Activated naive CD8-positive, alpha-beta T cell treated with anti-CD3 and anti-CD28 coated beads, Interleukin-2, amount 50 U/mL, for 16 hours (primary cell): ENCODE results near the gene CLCNKA.
"Not testable (repeated sequence)": the region's sequence is repeated elsewhere in the genome, so short reads cannot be mapped to it uniquely, and the experiment has no call there.

Experiments
- DNase-seq: peaks from one replicate; pipeline ENCODE4 v3.0.0-alpha.2; 2020; ENCODE audit warnings: low read depth, low spot score

Gene CLCNKA

DNA sequence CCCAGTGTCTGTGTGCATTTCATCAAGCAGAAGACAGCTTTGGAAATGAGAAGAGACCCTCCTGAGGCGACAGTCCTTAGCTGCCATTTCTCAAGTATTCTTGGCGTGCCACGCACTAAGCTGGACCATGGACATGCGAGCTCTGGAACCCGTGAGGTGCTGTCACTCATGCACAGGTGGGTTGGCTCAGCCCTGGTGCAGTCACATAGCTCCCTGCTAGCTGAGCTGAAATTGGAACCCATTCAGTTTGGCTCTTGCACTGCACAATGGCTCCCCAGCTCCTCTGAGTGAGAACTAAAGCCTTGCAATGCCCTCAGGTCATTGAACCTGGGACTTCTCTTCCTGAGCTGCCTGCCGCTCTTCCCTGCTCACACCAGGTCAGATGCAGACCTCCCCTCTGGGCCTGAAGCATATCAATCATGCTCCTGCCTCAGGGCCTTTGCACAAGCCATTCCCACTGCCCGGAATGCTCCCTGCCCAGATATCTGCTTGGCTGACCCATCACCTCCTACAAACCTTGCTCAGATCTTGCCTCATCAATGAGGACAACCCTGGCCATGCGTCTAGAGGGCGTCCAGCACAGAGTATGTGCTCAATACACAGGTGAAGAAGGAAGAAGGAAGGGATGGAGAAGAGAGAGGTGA, 24.1 kb upstream of the CLCNKA start:
- no peak for DNase-seq

DNA sequence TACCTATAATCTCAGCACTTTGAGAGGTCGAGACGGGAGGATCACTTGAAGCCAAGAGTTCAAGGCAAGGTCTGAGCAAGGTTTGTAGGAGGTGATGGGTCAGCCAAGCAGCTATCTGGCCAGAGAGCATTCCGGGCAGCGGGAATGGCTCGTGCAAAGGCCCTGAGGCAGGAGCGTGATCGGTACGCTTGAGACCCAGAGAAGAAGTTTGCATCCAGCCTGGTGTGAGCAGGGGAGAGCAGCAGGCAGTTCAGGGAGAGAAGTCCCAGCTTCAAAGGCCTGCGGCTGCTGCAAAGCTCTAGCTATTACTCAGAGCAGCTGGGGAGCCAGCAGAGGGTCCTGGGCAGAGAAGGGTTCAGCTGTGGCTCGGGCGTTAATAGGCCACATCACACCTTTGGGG, 22.9 kb upstream of the CLCNKA start:
- no peak for DNase-seq

DNA sequence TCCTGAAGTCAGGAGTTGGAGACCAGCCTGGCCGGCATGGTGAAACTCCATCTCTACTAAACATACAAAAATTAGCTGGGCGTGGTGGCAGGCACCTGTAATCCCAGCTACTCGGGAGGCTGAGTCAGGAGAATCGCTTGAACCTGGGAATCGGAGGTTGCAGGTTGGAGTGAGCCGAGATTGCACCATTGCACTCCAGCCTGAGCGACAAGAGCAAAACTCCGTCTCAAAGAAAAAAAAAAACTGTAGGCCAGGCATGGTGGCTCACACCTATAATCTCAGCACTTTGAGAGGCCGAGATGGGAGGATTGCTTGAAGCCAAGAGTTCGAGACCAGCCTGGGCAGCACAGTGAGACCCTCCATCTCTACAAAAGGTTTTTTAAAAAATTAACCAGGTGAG, 20.6 kb upstream of the CLCNKA start:
- not testable (repeated sequence) for DNase-seq

DNA sequence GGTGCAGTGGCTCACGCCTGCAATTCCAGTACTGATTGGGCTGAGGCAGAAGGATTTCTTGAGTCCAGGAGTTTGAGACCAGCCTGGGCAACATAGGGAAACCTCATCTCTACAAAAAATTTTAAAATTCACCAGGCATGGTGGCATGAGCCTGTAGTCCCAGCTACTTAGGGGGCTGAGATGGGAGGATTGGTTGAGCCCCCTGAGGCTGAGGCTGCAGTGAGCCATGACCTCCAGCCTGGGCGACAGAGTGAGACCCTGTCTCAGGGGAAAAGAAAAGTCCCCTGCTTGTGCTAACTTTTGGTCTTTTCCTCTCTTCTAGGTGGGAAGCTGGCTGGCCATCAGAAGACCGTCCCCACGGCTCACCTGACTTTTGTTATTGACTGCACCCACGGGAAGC, 16.2 kb upstream of the CLCNKA start:
- DNase-seq = no peak

DNA sequence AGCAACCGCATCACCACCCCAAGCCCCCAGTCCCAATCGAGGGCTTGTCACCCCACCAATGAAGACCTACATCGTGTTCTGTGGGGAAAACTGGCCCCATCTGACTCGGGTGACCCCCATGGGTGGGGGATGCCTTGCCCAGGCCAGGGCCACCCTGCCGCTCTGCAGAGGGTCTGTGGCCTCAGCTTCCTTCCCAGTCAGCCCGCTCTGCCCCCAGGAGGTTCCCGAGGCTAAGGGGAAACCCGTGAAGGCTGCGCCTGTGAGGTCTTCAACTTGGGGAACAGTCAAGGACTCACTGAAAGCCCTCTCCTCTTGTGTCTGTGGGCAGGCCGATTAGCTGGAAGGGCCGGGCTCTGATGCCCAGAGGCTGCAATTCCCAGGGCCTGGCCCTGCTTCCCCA, 15.8 kb upstream of the CLCNKA start:
- DNase-seq = no peak

DNA sequence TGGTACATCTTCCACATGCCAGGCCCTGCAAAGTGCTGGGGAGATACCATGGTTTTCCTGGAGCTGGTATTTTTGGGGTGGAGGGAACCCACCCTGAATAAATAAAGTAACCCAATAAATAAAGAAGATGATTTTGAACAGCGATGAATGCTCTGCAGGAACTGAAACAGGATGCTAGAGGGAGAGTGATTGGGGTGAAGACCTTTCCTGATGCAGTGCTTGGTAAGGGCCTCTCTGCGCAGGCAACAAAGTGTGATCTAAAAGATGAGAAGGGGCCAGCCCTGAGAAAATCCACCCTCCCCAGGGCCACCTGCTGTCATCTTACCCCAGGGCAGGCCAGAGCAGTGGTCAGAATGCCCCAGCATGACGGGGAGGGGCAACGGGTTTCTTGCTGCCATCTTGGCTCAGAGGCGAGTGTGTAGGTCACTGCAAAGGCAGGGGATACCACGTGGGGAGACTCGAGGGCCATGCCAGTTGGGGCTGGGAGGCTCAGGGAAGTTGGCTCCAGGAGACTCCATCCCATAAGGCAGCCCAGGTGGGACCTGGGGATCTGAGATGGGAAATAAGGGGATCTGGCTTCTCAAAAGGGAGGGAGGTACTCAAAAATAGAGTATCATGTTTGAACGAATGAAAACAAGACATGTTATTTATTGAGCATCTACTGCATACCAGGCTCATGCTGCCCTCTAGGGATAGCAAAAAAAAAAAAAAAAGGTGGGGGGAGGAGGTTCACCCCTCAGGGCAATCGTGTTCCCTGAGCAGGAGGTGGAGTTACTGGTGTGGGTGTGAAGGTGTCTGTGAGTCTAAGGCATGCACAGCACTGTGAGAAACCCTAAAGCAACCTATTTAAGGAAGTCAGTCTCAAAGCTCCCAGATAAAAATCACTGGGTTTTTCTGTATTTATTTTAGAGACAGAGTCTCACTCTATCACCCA, 15.0 kb upstream of the CLCNKA start:
- DNase-seq = no peak

DNA sequence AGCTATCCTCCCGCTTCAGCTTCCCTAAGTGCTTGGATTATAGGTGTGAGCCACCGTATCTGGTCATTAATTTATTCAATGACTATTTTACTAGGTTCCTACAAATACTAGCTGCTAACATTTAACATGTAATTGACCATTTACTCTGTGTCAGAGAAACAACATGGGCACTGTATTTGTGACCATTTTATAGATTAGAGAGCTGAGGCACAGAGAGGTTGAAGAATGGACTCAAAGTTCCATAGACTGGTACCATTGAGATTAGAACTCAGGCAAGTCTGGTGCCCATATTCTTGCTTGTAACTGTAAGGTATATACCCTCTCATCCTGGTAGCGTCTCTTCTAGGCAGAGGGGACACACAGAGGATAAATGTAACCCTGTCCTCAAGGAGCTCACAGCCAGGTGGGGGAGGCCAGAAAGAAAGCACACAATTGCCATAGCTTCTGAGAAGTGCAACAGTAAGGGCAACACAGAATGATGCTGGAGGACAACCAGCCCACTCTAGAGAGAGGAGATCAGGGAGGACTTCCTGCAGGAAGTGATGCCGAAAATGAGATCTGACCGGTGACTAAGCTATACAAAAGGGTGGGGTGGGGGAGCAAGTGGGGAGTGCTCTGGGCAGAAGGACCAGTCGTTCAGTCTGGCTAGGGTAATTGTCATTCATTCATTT, 14.0 kb upstream of the CLCNKA start:
- no peak for DNase-seq

DNA sequence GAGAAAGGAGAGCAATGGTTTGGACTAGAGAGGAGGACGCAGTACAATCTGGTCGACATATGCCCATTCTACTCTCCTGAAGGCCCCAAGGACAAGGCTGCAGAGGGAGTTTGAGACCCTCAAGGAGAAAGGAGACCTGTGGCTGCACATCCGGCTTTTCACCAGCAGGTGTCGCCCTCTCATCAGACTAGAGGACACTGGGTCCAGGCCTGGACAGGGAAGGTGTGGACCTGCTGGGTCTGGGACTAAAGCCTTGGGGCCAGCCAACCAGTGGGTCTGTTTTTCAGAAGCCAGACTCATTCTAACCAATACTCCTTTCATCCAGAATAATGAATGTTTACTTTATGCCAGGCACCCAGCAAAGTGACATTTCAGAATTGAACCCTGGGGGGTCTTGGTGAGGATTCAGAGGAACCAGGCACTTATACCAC, 12.8 kb upstream of the CLCNKA start:
- peak; percentile 57 for DNase-seq

DNA sequence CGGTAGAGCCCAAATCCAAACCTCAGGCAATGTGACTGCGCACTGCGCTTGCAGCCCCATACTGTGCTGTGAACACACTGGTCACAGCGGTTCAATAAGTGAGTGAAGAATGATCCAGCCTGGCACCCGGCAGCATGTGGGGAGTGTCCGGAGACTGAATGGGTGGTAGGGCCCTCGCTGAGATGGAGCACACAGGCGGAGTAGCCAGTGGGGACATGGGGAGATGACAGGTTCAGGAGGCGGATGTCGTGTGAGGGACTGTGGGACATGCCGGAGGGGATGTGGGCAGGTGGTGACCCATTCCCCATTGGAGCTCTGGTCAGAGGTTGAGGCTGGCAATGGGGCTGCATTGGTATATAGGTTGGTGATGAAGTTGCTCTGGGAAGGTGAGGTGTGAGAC, 12.2 kb upstream of the CLCNKA start:
- no peak for DNase-seq

DNA sequence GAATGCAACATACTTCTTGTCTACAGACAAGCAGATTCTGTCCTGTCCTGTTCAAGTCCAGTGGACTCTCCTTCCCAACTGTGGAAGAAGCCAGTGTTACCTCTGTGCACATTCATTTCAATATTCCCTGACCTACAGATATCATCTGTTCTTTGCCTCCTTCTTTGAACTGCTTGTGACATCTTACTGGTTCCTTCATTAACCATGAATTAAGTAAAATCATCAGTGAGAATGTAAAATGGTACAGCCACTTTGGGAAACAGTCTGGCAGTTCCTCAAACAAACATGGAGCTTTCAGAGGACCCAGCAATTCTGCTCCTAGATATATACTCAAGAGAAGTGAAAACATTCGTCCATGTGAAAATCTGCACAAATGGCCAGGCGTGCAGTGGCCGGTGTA, 11.0 kb upstream of the CLCNKA start:
- no peak for DNase-seq

DNA sequence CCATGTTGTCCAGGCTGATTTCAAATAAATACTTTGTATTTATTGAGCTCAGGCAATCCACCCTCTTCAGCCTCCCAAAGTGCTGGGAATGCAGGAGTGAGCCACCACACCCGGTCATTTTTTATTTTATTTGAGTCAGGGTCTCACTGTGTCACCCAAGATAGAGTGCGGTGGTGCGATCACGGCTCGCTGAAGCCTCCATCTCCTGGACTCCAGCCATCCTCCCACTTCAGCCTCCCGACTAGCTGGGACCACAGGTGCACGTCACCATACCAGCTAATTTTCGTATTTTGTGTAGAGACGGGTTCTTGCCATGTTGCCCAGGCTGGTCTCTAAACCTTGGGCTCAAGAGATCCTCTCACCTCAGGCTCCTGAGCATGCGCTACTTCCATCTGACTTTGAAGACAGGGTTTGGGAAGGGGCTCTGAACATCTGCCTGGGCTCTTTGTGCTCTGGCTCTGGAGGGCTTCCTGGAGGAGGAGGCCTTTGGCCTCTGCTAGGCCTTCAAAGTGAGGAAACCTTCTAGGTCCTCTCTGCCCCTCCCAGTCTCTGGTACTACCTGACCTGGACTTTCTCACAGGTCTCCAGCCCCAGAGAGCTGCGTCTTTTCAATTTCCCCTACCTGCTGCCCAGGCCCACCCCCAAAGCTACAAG, 9.8 kb upstream of the CLCNKA start:
- DNase-seq = no peak

DNA sequence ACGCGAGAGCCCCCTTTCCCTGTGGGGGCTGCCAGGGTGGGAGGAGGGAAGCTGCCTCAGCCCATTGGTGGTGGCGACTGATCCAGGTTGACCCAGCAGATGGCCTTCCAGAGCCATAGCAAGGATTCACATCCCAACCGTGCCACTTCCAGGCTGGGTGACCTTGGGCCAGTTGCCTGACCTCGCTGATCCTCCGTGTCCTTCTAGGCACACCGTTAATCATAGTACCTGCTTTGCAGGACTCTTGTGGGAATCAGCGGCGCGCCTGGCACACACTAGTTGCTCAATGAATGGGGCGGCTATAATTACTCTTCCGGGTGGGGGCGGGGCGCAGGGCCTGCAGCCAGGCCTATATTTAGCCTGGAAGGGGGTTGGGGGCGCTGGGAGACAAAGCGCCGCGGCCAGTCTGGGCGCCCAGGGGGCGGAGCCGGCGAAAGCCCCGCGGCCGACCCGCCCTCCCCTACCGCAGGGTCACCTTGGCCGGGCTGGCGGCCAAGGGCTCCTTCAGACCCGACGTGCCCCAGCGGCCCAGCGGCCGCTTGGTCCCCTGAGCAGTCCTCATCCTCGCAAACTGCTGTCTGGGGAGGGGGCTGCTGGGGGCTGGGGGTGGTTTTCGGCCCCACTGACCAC, 9.1 kb upstream of the CLCNKA start:
- DNase-seq = no peak

DNA sequence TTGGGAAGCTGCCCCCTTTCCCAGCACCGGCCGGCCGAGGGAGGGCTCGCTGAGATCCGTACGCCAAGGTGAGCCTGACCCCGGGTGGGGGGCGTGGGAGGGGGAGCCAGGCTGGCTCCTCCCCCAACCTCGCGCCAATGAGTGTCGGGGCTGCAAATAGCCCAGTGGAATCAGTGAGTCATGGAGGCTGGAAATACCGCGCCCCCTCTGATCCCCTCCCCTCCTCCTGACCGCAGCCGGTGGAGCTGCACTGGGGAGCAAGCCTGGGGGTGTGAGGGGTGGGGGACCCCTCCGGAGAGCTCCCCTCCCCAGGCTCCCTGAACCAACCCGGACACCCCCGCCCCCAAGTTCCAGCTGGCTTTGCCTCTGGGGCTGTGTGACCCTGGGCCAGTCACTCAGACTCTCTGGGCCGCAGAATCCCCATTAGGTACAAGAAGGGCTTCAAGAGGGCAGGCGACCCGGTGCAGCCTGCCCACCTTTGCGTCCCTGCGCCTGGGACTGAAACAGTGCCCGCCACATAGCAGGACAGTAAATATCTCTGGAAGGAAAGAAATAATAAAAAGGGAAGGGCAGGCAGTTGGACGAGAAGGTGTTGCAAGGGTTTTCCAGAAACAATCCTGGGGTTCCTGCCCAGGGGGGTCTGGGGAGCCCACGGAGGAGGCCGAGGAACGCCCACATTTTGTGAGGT, 8.5 kb upstream of the CLCNKA start:
- DNase-seq = peak; percentile 47

DNA sequence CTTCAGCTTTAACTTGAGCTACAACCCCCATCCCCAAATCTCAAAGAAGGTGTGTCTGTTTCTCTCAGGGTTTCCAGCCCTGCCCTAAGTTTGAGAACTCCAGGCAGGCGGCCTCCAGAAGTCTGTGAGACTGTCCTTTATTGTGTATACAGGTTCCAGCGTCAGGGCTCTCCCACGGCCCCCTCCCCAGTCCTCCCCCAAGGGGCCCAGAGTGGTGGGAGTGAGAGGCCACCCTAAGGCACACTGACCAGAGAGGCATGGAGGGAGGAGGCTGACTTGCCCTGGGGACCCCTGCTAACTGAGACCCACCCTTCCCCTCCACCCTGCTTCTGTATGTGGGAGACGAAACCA, 8.0 kb upstream of the CLCNKA start:
- no peak for DNase-seq

DNA sequence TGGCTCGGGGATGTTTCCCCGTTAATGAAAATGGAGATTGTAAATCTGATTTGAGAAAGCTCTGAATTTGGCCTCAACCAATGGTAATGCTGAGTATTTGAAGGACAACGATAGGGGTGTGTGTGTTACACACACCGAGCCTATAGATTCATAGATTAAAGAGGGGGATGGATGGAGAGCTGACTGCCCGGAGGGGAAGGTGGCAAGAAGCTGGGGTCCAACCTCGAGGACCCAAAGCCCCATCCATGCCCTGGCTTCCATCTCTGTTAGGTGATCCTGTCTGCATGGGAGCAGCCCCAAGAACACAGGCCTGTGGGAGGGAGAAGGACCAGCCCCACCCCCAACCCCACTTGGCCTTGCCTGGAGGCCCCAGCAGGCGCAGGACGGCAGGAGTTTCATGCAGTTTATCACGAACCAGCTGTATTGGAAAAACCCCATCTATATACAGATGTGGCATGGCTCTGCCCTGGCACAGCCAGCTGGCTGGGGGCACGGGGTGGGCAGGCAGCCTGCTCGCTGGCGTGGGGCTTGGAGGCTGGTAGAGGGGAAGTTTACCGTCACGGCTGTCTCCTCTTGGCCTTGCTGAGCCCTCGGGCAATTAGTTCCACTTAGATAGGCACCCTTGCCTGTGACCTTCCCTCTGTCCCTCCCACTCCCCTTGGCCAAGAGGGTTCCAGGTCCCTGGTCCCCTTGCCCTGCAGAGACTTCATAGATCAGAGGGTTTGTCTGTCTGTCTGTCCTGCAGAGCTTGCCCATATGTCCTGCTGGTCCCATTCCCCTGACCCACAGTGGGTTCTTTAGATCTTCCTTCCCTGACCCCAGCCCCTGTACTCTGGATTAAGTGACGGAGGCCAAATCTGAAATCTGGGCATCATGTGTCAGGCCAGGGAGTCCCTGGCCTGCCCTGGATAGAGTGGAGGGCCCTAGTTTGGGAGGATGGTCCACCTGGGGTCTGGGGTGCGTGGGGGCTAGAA, 7.0 kb upstream of the CLCNKA start:
- no peak for DNase-seq

DNA sequence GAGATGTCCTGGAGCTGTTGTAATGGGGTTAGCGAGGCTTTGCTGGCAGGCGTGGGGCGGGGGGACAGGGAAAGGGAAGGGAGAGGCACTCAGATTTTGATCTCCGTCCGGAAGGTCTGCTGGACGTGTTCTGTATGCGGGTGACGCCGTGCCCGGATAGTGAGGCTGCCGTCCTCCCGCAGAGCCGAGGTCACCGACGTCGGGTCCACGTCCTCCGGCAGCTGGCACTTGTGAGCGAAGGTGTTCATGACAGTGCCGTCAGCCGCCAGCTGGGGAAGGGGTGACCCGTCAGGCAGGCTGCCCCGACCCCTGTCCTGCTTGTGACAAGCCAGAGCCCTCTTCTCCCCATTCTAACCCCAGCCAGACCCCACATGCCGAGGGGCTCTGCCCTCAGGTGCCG, 6.3 kb upstream of the CLCNKA start:
- DNase-seq = no peak

DNA sequence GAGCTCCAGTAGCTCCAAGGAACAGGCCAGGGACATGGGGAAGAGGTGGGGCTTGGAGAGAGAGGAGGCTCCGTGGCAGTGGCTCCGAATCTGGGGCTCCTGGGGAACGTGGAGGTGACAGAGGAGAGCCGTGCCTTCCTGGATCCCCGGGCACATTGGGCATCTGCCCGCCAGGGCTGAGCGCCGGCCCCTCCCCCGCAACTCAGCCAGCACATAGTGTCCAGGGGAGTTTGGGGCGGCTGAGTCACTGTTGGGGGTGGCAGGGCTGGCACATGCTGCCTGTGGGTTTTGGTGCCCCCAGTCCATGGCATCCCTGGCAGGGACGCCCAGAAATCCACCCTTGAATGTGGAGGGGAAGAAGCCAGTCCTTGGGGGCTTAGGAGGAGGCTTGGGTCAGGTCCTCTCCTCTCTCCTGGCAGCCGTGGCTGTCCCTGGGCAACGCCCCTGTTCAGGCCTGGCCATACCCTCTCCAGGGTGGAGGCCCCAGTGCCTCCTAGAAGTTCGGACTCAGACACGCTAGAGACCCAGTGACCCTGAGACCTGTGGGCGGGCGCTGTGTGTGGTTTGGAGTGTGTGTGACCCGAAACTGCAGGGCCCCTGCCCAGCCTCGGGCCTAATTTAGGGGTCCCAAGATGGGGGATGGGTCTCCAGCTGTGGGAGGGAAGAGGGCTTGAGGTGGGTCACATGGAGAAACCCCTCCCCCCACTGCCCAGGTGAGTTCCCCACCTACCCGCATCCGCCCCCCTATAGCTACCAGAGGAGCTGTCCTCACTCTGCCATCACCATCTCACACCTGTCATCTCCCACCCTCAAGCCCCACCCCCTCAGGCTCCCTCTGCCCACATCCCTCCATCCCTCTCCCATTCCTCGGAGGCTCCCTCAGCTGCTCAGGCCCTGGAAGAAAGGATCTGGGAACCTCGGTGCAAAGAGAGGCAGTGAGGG, 5.6 kb upstream of the CLCNKA start:
- no peak for DNase-seq

DNA sequence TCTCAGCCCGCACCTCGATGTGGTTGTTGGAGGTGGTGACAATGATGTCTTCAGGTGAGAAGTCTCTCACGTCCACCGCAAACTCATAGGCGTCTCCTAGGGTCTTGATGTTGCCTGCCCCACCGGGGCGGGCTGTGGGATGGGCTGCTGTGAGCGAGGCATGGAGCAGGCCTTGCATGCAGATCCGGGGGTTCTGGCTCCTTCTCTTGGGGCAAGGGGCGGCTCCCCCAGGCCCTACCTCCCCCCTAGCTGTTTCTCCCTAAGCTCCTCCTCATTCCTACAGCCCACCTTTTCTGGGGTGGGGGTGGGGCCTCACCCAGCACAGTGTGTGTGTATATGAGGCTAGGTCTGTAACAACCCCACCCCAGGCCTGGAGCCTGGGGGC, 4.8 kb upstream of the CLCNKA start:
- DNase-seq = no peak
